CD4-positive, alpha-beta T cell treated with Interleukin-4 for 1 hour (primary cell): Measurements from ENCODE around the gene MTFMT.
"Not testable (repeated sequence)": the region's sequence is repeated elsewhere in the genome, so short reads cannot be mapped to it uniquely, and the experiment has no call there.

Experiments used
- DNase-seq, 2 donors: peaks; one replicate each; pipeline ENCODE4 v3.0.0-alpha.2; 2020 to 2022

MTFMT gene

GRCh38 chr15:65028921-65029735, at the start of gene MTFMT:
MTFMT (minus strand) TSS chr15:65029639; CDS start chr15:65029613, 26 bp downstream.
- DNase-seq: peak; percentile 90 to 93

GRCh38 chr15:65077981-65078352, 48.5 kb upstream of the MTFMT start:
- peak; percentile 21 to 34 for DNase-seq

- DNase-seq: no peak
Observed at GRCh38 chr15:65077291-65077980, 48.0 kb upstream of the MTFMT start.

GRCh38 chr15:65076486-65077290, 47.2 kb upstream of the MTFMT start, which contains the start of gene KBTBD13:
KBTBD13 (plus strand) TSS chr15:65076746; CDS start chr15:65076816, 70 bp downstream.
- no peak for DNase-seq

- DNase-seq: not testable (repeated sequence)
Observed at GRCh38 chr15:65075607-65076395, 46.4 kb upstream of the MTFMT start.

GRCh38 chr15:65074946-65075345, 45.5 kb upstream of the MTFMT start:
- DNase-seq: not testable (repeated sequence)

GRCh38 chr15:65072617-65073016, 43.2 kb upstream of the MTFMT start:
- no peak for DNase-seq

GRCh38 chr15:65072027-65072426, 42.6 kb upstream of the MTFMT start:
- DNase-seq: no peak

- DNase-seq: no peak
Observed at GRCh38 chr15:65071381-65071811, 42.0 kb upstream of the MTFMT start.

- no peak for DNase-seq
Observed at GRCh38 chr15:65069779-65070546, 40.5 kb upstream of the MTFMT start.

GRCh38 chr15:65069179-65069578, 39.7 kb upstream of the MTFMT start:
- DNase-seq: no peak

- no peak for DNase-seq
Observed at GRCh38 chr15:65068403-65068788, 39.0 kb upstream of the MTFMT start.

- no peak for DNase-seq
Observed at GRCh38 chr15:65067645-65068402, 38.4 kb upstream of the MTFMT start, which contains the start of gene RASL12. RASL12 (minus strand) TSS chr15:65067991; CDS start chr15:65067835, 156 bp downstream.

- no peak for DNase-seq
Observed at GRCh38 chr15:65067317-65067644, 37.8 kb upstream of the MTFMT start.

GRCh38 chr15:65066635-65067316, 37.3 kb upstream of the MTFMT start:
- no peak for DNase-seq

- no peak for DNase-seq
Observed at GRCh38 chr15:65066001-65066634, 36.7 kb upstream of the MTFMT start.

- DNase-seq: no peak
Observed at GRCh38 chr15:65062726-65063125, 33.3 kb upstream of the MTFMT start.

- DNase-seq: no peak
Observed at GRCh38 chr15:65062061-65062460, 32.6 kb upstream of the MTFMT start.

- DNase-seq: no peak
Observed at GRCh38 chr15:65060641-65061397, 31.4 kb upstream of the MTFMT start.
